Epithelial cell of proximal tubule (primary cell): ENCODE measurements around the gene ZC3H12A. TPM values are rescaled to one million over a fixed set of nuclear protein-coding genes. Genes with fewer than 3 reads are reported as not detected.
"Not testable (repeated sequence)": the region's sequence is repeated elsewhere in the genome, so short reads cannot be mapped to it uniquely, and the experiment has no call there.

Experiments used
- DNase-seq: peaks from one replicate; pipeline ENCODE4 v3.0.0-alpha.2; 2011; ENCODE audit warnings: low read depth
- H3K4me3 ChIP-seq: 2 replicates; pipeline ENCODE4 v1.5.1; 2011; ENCODE audit warnings: low read depth, mild to moderate bottlenecking, low read length
- CTCF ChIP-seq: conservative IDR thresholded peaks from 2 replicates; pipeline ENCODE4 v1.5.1; 2012; ENCODE audit warnings: low read depth, mild to moderate bottlenecking, low read length
- total RNA-seq: library from RNA; depleted of rRNA; stranded (reverse); fragments of >200 nt; gene quantifications from 2 replicates; pipeline ENCODE4 v1.2.3, GENCODE V29; 2015

Gene ZC3H12A
- total RNA-seq, 1 donor from 2014 or later: 16.0 TPM

GRCh38 chr1:37514350-37515184 is 40.2 kb downstream of the ZC3H12A start, which contains the start of gene MEAF6:
Gene MEAF6, minus strand, starts transcription at chr1:37514766. Its CDS starts 20 bp downstream, at chr1:37514746.
- peak; percentile 44 for TF ChIP-seq CTCF
- H3K4me3 ChIP-seq: peak within 1 kb of the TSS; percentile 87
- no peak for DNase-seq

- TF ChIP-seq CTCF: no peak
- DNase-seq: no peak
- peak overlapping the region; percentile 87 for H3K4me3 ChIP-seq
Measured at GRCh38 chr1:37515185-37516034, 41.0 kb downstream of the ZC3H12A start.

- no peak for DNase-seq
- no peak overlapping the region for H3K4me3 ChIP-seq
- no peak for TF ChIP-seq CTCF
Measured at GRCh38 chr1:37517569-37517968, 43.2 kb downstream of the ZC3H12A start.

DNA sequence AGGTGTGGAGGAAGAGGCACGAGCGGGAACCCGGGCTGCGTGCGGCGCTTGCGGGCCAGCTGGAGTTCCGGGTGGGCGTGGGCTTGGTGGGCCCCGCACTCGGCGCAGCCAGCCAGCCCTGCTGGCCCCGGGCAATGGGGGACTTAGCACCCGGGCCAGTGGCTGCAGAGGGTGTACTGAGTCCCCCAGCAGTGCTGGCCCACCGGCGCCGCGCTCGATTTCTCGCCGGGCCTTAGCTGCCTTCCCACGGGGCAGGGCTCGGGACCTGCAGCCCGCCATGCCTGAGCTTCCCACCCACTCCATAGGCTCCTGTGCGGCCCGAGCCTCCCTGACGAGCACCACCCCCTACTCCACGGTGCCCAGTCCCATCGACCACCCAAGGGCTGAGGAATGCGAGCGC is 43.9 kb downstream of the ZC3H12A start:
- not testable (repeated sequence) for H3K4me3 ChIP-seq, DNase-seq

GRCh38 chr1:37518929-37519328 is 44.5 kb downstream of the ZC3H12A start:
- DNase-seq: not testable (repeated sequence)

DNA sequence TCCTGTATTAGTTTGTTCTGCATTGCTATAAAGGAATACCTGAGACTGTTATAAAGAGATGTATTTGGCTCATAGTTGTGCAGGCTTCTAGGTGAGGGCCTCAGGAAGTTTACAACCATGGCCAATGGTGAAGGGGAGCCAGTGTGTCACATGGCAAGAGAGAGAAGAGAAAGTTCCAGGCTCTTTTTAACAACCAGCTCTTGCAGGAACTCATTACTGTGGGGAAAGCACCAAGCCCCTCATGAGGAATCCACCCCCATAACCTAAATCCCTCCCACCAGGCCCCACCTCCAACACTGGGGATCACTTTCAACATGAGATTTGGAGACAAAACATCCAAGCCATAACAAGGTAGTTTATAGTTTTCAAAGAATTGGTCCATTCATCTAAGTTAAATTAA is 45.2 kb downstream of the ZC3H12A start:
- no peak for DNase-seq
- H3K4me3 ChIP-seq: peak overlapping the region; percentile 49
- no peak for TF ChIP-seq CTCF

More at GRCh38 chr1:37518929-37519328, 44.5 kb downstream of the ZC3H12A start:
- peak overlapping the region; percentile 49 for H3K4me3 ChIP-seq

- not testable (repeated sequence) for DNase-seq, H3K4me3 ChIP-seq
Measured at GRCh38 chr1:37529888-37530287, 55.5 kb downstream of the ZC3H12A start.

DNA sequence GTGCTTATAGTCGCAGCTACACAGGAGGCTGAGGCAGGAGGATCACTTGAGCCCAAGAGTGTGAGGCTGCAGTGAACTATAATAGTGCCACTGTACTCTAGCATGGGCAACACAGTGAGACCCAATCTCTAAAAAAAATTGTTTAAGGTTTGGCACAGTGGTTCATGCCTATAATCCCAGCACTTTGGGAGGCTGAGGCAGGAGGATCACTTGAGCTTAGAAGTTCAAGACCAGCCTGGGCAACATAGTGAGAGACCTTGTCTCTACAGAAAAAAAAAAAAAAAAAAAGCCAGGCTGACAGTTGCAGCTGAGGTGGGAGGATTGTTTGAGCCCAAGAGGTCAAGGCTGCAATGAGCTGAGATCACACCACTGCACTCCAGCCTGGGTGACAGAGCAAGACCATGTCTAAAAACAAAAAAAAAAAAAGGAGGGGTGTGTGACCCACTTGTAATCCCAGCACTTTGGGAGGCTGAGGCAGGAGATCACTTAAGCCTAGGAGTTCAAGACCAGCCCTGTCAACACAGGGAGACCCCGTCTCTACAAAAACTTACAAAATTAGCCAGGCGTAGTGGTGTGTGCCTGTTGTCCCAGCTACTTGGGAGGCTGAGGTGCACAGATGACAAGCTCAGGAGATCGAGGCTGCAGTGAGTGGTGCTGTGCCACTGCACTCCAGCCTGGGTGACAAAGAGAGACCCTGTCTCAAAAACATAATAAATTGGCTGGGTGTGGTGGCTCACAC is 58.2 kb downstream of the ZC3H12A start:
- H3K4me3 ChIP-seq, DNase-seq: not testable (repeated sequence)
